HepG2 (cell line): Measurements from ENCODE around the gene MTARC1. TPM values are rescaled to one million over a fixed set of nuclear protein-coding genes. Genes with fewer than 3 reads are reported as not detected.

Experiments used
- ATAC-seq: fragments of 200-7000 bp; cut with Tn5 transposase; 3 replicates; pipeline ENCODE4 v1.9.1; 2020; ENCODE audit warnings: mild to moderate bottlenecking, moderate library complexity
- BruUV-seq: library from RNA; stranded (reverse); fragments of 400-500 nt; replicated peaks from 2 replicates; lab custom pipeline; 2021; lab: Mats Ljungman, UMichigan
- CTCF ChIA-PET: fragments of 300-600 bp; formaldehyde crosslinking; extraction: SDS; loops from one replicate; lab custom pipeline; 2021; ENCODE audit warnings: low total read pairs, inconsistent platforms, low intra/inter-chr PET ratio; lab: Yijun Ruan, JAX
- POLR2A ChIA-PET: fragments of 350-600 bp; sonication (Branson Sonifier 250); formaldehyde crosslinking; loops from one replicate; lab custom pipeline; 2020; ENCODE audit warnings: antibody characterized with exemption, inconsistent platforms; lab: Yijun Ruan, JAX
- DNase-seq: peaks from one replicate; pipeline ENCODE4 v3.0.0-alpha.2; 2015; ENCODE audit warnings: low spot score
- FAIRE-seq: peaks from 3 replicates; lab custom pipeline; 2011; peaks lifted over from hg19 to GRCh38; lab: Jason Lieb, UNC
- H2AFZ ChIP-seq: one replicate; pipeline ENCODE4 v1.6.1; 2011; ENCODE audit warnings: low read length, inconsistent platforms
- H3K27ac ChIP-seq: fragments of 300-600 bp; 3 replicates; pipeline ENCODE4 v1.8.0; 2011; ENCODE audit warnings: mixed run types, mild to moderate bottlenecking, mixed read lengths, low read length, inconsistent platforms; ENCODE audit not compliant: insufficient read depth; ENCODE audit errors: extremely low read length
- H3K27me3 ChIP-seq, 2 experiments: fragments of 200-600 bp in 1 of 2; 2 replicates in 1 of 2; 3 replicates in 1 of 2; pipeline versions ENCODE4 v1.6.0 to v1.8.0; 2011; ENCODE audit warnings: low read length in 2 of 2, mild to moderate bottlenecking in 2 of 2, moderate library complexity in 2 of 2, inconsistent platforms in 1 of 2; ENCODE audit not compliant: insufficient read depth in 2 of 2, control insufficient read depth in 1 of 2
- H3K36me3 ChIP-seq, 2 experiments: fragments of 200-600 bp in 1 of 2; replicated peaks in 1 of 2; 2 replicates in 1 of 2; 3 replicates in 1 of 2; pipeline versions ENCODE4 v1.5.1 to v1.8.0; 2011; ENCODE audit warnings: low read length in 2 of 2, inconsistent platforms in 1 of 2; ENCODE audit not compliant: insufficient read depth in 2 of 2, control insufficient read depth in 1 of 2
- H3K4me1 ChIP-seq: 2 replicates; pipeline ENCODE4 v1.5.1; 2012; ENCODE audit warnings: low read length, inconsistent platforms; ENCODE audit not compliant: insufficient read depth
- H3K4me2 ChIP-seq: 2 replicates; pipeline ENCODE4 v1.6.0; 2011; ENCODE audit warnings: low read depth, low read length, inconsistent platforms
- H3K4me3 ChIP-seq, 3 experiments: fragments of 200-600 bp in 1 of 3; sonication (generic), shearing (Covaris generic) in 1 of 3; replicated peaks in 1 of 3; 2 replicates each; pipeline ENCODE4 v1.5.1; 2011 to 2016; ENCODE audit warnings: low read length in 3 of 3, inconsistent platforms in 2 of 3, low read depth in 2 of 3, mild to moderate bottlenecking in 2 of 3, control low read depth in 1 of 3, mixed read lengths in 1 of 3; ENCODE audit not compliant: insufficient read depth in 1 of 3
- H3K79me2 ChIP-seq: one replicate; pipeline ENCODE4 v1.6.1; 2011; ENCODE audit warnings: low read length, inconsistent platforms; ENCODE audit not compliant: insufficient read depth
- H3K9ac ChIP-seq: 2 replicates; pipeline ENCODE4 v1.6.0; 2011; ENCODE audit warnings: mild to moderate bottlenecking, low read depth, low read length, inconsistent platforms; ENCODE audit not compliant: insufficient read depth
- H3K9me3 ChIP-seq: 2 replicates; pipeline ENCODE4 v1.5.1; 2012; ENCODE audit warnings: mild to moderate bottlenecking, low read length
- H4K20me1 ChIP-seq: 2 replicates; pipeline ENCODE4 v1.6.0; 2011; ENCODE audit warnings: inconsistent platforms, mild to moderate bottlenecking, low read length, moderate library complexity; ENCODE audit not compliant: insufficient read depth
- ATF5 ChIP-seq: sonication (generic); formaldehyde crosslinking; IDR thresholded peaks from 2 replicates; pipeline ENCODE4 v1.4.0; 2020; ENCODE audit warnings: mild to moderate bottlenecking, low read depth, missing genetic modification reagents
- GPN1 ChIP-seq: sonication (generic); formaldehyde crosslinking; IDR thresholded peaks from 2 replicates; pipeline ENCODE4 v1.5.1; 2020; ENCODE audit warnings: missing genetic modification reagents, borderline replicate concordance
- HNF1B ChIP-seq: sonication (generic); formaldehyde crosslinking; IDR thresholded peaks from 2 replicates; pipeline ENCODE4 v1.5.1; 2020; ENCODE audit warnings: mild to moderate bottlenecking, moderate library complexity, missing genetic modification reagents
- PLRG1 ChIP-seq: fragments of 450-650 bp; conservative IDR thresholded peaks from 2 replicates; pipeline ENCODE4 v1.6.1; 2016
- RFX5 ChIP-seq: IDR thresholded peaks from 2 replicates; pipeline ENCODE4 v1.6.1; 2011; ENCODE audit warnings: low read depth, low read length, improper control_type of control experiment
- SAFB2 ChIP-seq: sonication (generic); formaldehyde crosslinking; IDR thresholded peaks from 2 replicates; pipeline ENCODE4 v1.5.1; 2020; ENCODE audit warnings: missing genetic modification reagents, low read depth, mild to moderate bottlenecking, borderline replicate concordance
- SP2 ChIP-seq: sonication (generic); formaldehyde crosslinking; IDR thresholded peaks from 2 replicates; pipeline ENCODE4 v1.5.1; 2020; ENCODE audit warnings: mild to moderate bottlenecking, missing genetic modification reagents
- ZNF329 ChIP-seq: sonication (generic); formaldehyde crosslinking; IDR thresholded peaks from 2 replicates; pipeline ENCODE4 v1.9.0; 2021; ENCODE audit warnings: low read depth, mild to moderate bottlenecking, missing genetic modification reagents
- ZNF503 ChIP-seq: sonication (generic); formaldehyde crosslinking; IDR thresholded peaks from 2 replicates; pipeline ENCODE4 v1.4.0; 2020; ENCODE audit warnings: missing genetic modification reagents
- ZNF577 ChIP-seq: sonication (generic); formaldehyde crosslinking; IDR thresholded peaks from 2 replicates; pipeline ENCODE4 v1.4.0; 2020; ENCODE audit warnings: mild to moderate bottlenecking, low read depth, missing genetic modification reagents, borderline replicate concordance
- ZNF607 ChIP-seq: sonication (generic); formaldehyde crosslinking; IDR thresholded peaks from 2 replicates; pipeline ENCODE4 v1.5.1; 2020; ENCODE audit warnings: missing genetic modification reagents, mild to moderate bottlenecking, borderline replicate concordance
- ZNF670 ChIP-seq: sonication (generic); formaldehyde crosslinking; IDR thresholded peaks from 2 replicates; pipeline ENCODE4 v1.8.0; 2022; ENCODE audit warnings: mild to moderate bottlenecking, missing genetic modification reagents, borderline replicate concordance
- ZNF777 ChIP-seq: sonication (generic); formaldehyde crosslinking; IDR thresholded peaks from 2 replicates; pipeline ENCODE4 v1.4.0; 2020; ENCODE audit warnings: missing genetic modification reagents
- WGBS: methylation state at CpG from one replicate; pipeline ENCODE4 v1.1.6; 2017; ENCODE audit warnings: low lambda C conversion rate; 5-methylcytosine and 5-hydroxymethylcytosine counted together
- in situ Hi-C: cut with HindIII; loops from 2 replicates; pipeline ENCODE4 v1.10.0; 2017; ENCODE audit warnings: low pct_unique_long_range_greater_than_20kb; ENCODE audit not compliant: extremely low pct_ligation_motif_present
- intact Hi-C: fragments of 100-400 bp; cut with micrococcal nuclease; formaldehyde crosslinking; loops from one replicate; pipeline ENCODE4 v1.10.0; 2022; ENCODE audit not compliant: unreplicated experiment
- polyA plus RNA-seq, 8 experiments: library from polyadenylated mRNA; depleted of rRNA in 3 of 8; stranded (reverse) in 7 of 8; unstranded in 1 of 8; fragments of >200 nt; fragmentation: Illumina TruSeq in 4 of 8; extraction: Trizol in 4 of 8; gene quantifications; 2 replicates each; pipeline versions ENCODE4 v1.2.1 to v1.2.3, GENCODE V29; 2011 to 2016; ENCODE audit warnings: low read depth in 4 of 8, missing spikeins in 1 of 8, mixed read lengths in 1 of 8; ENCODE audit not compliant: insufficient read depth in 1 of 8
- total RNA-seq, 5 experiments: library from RNA; depleted of rRNA; stranded (reverse); fragments of >200 nt; fragmentation: Illumina TruSeq; extraction: Trizol; gene quantifications; 2 replicates each; pipeline ENCODE4 v1.2.3, GENCODE V29; 2016; ENCODE audit warnings: low read depth in 1 of 5

The MTARC1 gene
- total and polyA plus RNA-seq, 2 of the 13 experiments (the other 11 are each of a cell fraction or from before 2014, with no cell fraction given), result 19.4 to 106 TPM

- Histone ChIP-seq H3K4me3 (no peak overlapping the region), H3K36me3 (0 out of 5 replicates have a peak, but pooled peaks cover 0 to 2% of the 10 kb centered on the region in 2 experiments), H3K27ac (no peak overlapping the region), H3K4me1 (peaks cover 20% of the 10 kb centered on the region), H3K79me2 (peaks cover 7% of the 10 kb centered on the region), H2AFZ (no peak overlapping the region), H4K20me1 (no peaks in the 10 kb centered on the region), H3K27me3 (no peaks in the 10 kb centered on the region), H3K9me3 (no peaks in the 10 kb centered on the region), H3K9ac (no peak overlapping the region), H3K4me2 (no peak overlapping the region)
- no peak for DNase-seq
- TF ChIP-seq ZNF670 (no peak), HNF1B (no peak), ZNF503 (CRISPR knock-in tag) (no peak), ZNF329 (CRISPR knock-in tag) (no peak), RFX5 (no peak), PLRG1 (no peak), SP2 (CRISPR knock-in tag) (no peak), ATF5 (CRISPR knock-in tag) (no peak), ZNF777 (CRISPR knock-in tag) (no peak), ZNF577 (CRISPR knock-in tag) (no peak), ZNF607 (CRISPR knock-in tag) (no peak), SAFB2 (no peak), GPN1 (no peak)
- CTCF ChIA-PET, result no interaction called here
- ATAC-seq, result no peak
- in situ Hi-C loops, result loop anchor here (10.0 to 25.0 kb wide), 2 partner anchors 246 to 509 kb away; partner anchors contain the start of genes MARK1 and RAB3GAP2
- BruUV-seq, result no TSS peak
- FAIRE-seq, result no peak
- POLR2A ChIA-PET, result no interaction called here
- intact Hi-C loops, result no loop called here
- WGBS, result 89% methylated on average over 3 of the region's 3 CpGs
These were observed 3.3 kb upstream of the MTARC1 start for GRCh38 chr1:220783453-220783852.
